Liver (tissue), 9 donors: ENCODE measurements around the gene BRF1. TPM values are rescaled to one million over a fixed set of nuclear protein-coding genes. Genes with fewer than 3 reads are reported as not detected.

ENCODE experiments used
- DNase-seq: peaks from one replicate; pipeline ENCODE4 v3.0.0-alpha.2; 2017; ENCODE audit warnings: low spot score
- H3K27ac ChIP-seq, 2 donors: one replicate each; pipeline ENCODE4 v1.7.0; 2013; ENCODE audit warnings: inconsistent platforms in 2 of 2, low read length in 2 of 2, control low read depth in 1 of 2, low read depth in 1 of 2, mild to moderate bottlenecking in 1 of 2
- H3K27me3 ChIP-seq, 4 donors: one replicate each; pipeline versions ENCODE4 v1.6.1 to v1.7.0; 2013; ENCODE audit warnings: low read length in 3 of 4, inconsistent platforms in 1 of 4, mild to moderate bottlenecking in 1 of 4, moderate library complexity in 1 of 4; ENCODE audit not compliant: control insufficient read depth in 4 of 4, insufficient read depth in 4 of 4
- H3K36me3 ChIP-seq, 4 donors: one replicate each; pipeline versions ENCODE4 v1.6.1 to v1.7.0; 2013; ENCODE audit warnings: low read length in 3 of 4, mild to moderate bottlenecking in 3 of 4, low read depth in 1 of 4, moderate library complexity in 1 of 4; ENCODE audit not compliant: control insufficient read depth in 4 of 4, insufficient read depth in 3 of 4
- H3K4me1 ChIP-seq, 4 donors: one replicate each; pipeline versions ENCODE4 v1.6.1 to v1.7.0; 2013; ENCODE audit warnings: low read length in 3 of 4, mild to moderate bottlenecking in 3 of 4, moderate library complexity in 1 of 4; ENCODE audit not compliant: control insufficient read depth in 4 of 4, insufficient read depth in 4 of 4
- H3K4me3 ChIP-seq, 3 donors: one replicate each; pipeline versions ENCODE4 v1.6.1 to v1.7.0; 2013; ENCODE audit warnings: low read length in 3 of 3, control low read depth in 1 of 3, low read depth in 1 of 3, mild to moderate bottlenecking in 1 of 3
- H3K9ac ChIP-seq, 2 donors: one replicate each; pipeline ENCODE4 v1.7.0; 2013; ENCODE audit warnings: low read length in 2 of 2, mild to moderate bottlenecking in 2 of 2, moderate library complexity in 2 of 2, control low read depth in 1 of 2, low read depth in 1 of 2
- H3K9me3 ChIP-seq, 4 donors: one replicate each; pipeline versions ENCODE4 v1.6.1 to v1.7.0; 2013; ENCODE audit warnings: low read length in 3 of 4; ENCODE audit not compliant: control insufficient read depth in 4 of 4
- FOXA2 ChIP-seq: IDR thresholded peaks from 2 replicates; pipeline ENCODE4 v1.6.1; 2016; ENCODE audit warnings: antibody characterized with exemption
- GABPA ChIP-seq, 2 donors: IDR thresholded peaks in 1 of 2; conservative IDR thresholded peaks in 1 of 2; 2 replicates each; pipeline ENCODE4 v1.6.1; 2016; ENCODE audit warnings: antibody characterized with exemption in 2 of 2, mild to moderate bottlenecking in 1 of 2, moderate library complexity in 1 of 2
- HNF4G ChIP-seq: IDR thresholded peaks from 2 replicates; pipeline ENCODE4 v1.6.1; 2016; ENCODE audit warnings: antibody characterized with exemption
- NR2F2 ChIP-seq: IDR thresholded peaks from 2 replicates; pipeline ENCODE4 v1.6.1; 2016; ENCODE audit warnings: antibody characterized with exemption
- RAD21 ChIP-seq, 2 donors: IDR thresholded peaks; 2 replicates each; pipeline ENCODE4 v1.6.1; 2016; ENCODE audit warnings: antibody characterized with exemption in 2 of 2, mild to moderate bottlenecking in 2 of 2
- REST ChIP-seq: IDR thresholded peaks from 2 replicates; pipeline ENCODE4 v1.6.1; 2016; ENCODE audit warnings: antibody characterized with exemption, mild to moderate bottlenecking
- ZBTB33 ChIP-seq: IDR thresholded peaks from 2 replicates; pipeline ENCODE4 v1.6.1; 2016; ENCODE audit warnings: antibody characterized with exemption
- WGBS: extraction: QIAGEN DNeasy Blood & Tissue Kit; methylation state at CpG from one replicate; pipeline ENCODE4 v1.1.7; 2013; 5-methylcytosine and 5-hydroxymethylcytosine counted together
- polyA plus RNA-seq, 2 donors: library from polyadenylated mRNA; stranded (reverse) in 1 of 2; unstranded in 1 of 2; fragments of 200-250 nt in 1 of 2; fragments of >200 nt in 1 of 2; fragmentation: Nextera tagmentation in 1 of 2; extraction: Ambion mirVana in 1 of 2; gene quantifications; one replicate each; pipeline versions ENCODE4 v1.2.1 to v1.2.3, GENCODE V29; 2013 to 2015
- total RNA-seq, 2 donors: library from RNA; depleted of rRNA; stranded (reverse); fragments of >200 nt; gene quantifications; one replicate each; pipeline ENCODE4 v1.2.3, GENCODE V29; 2014
- donor health status: healthy.
- donor health status: healthy.
- donor health status: healthy.
- donor health status: healthy.
- donor health status: healthy.

The BRF1 gene
- total and polyA plus RNA-seq, 4 donors, result 4.6 to 24.1 (median 10.6) TPM

- TF ChIP-seq REST (no peak), RAD21 (IDR thresholded peaks at IDR 0.05) (no peak), GABPA (IDR thresholded peaks at IDR 0.05 in 1 of 2, conservative IDR thresholded peaks at IDR 0.05 in 1 of 2) (no peak), FOXA2 (no peak), HNF4G (no peak), ZBTB33 (no peak)
- no peak overlapping the region for H3K9ac ChIP-seq
- H3K4me1 ChIP-seq, result peaks cover 4 to 30% (median 14%) of the 10 kb centered on the region in 4 donors
- H3K27me3 ChIP-seq, result no peaks in the 10 kb centered on the region
- H3K36me3 ChIP-seq, result no peaks in the 10 kb centered on the region
- no peak for DNase-seq
- WGBS, result 71% methylated on average over 11 of the region's 11 CpGs
- no peak overlapping the region for H3K4me3 ChIP-seq
- H3K9me3 ChIP-seq, result no peaks in the 10 kb centered on the region
- no peak overlapping the region for H3K27ac ChIP-seq
Observed at GRCh38 chr14:105177082-105177481, 123.7 kb downstream of the BRF1 start.

- H3K27me3 ChIP-seq, result no peaks in the 10 kb centered on the region
- DNase-seq, result no peak
- no peak overlapping the region for H3K4me3 ChIP-seq
- H3K27ac ChIP-seq, result no peak overlapping the region
- no peak overlapping the region for H3K9ac ChIP-seq
- no peak for TF ChIP-seq FOXA2
- H3K9me3 ChIP-seq, result no peaks in the 10 kb centered on the region
- no peaks in the 10 kb centered on the region for H3K36me3 ChIP-seq
- peaks cover 2 to 24% (median 10%) of the 10 kb centered on the region in 4 donors for H3K4me1 ChIP-seq
- 90% methylated on average over 15 of the region's 15 CpGs for WGBS
Observed at GRCh38 chr14:105176513-105176912, 124.3 kb downstream of the BRF1 start.

- no peak overlapping the region for H3K9ac ChIP-seq
- DNase-seq, result no peak
- peaks cover 0 to 3% (median 0%) of the 10 kb centered on the region in 4 donors for H3K27me3 ChIP-seq
- no peaks in the 10 kb centered on the region for H3K36me3 ChIP-seq
- H3K4me3 ChIP-seq, result no peak overlapping the region
- H3K4me1 ChIP-seq, result peaks cover 0 to 13% (median 6%) of the 10 kb centered on the region in 4 donors
- no peaks in the 10 kb centered on the region for H3K9me3 ChIP-seq
- WGBS, result 79% methylated on average over 32 of the region's 32 CpGs
- TF ChIP-seq NR2F2 (peak; percentile 79), HNF4G (no peak)
- no peak overlapping the region for H3K27ac ChIP-seq
Observed at GRCh38 chr14:105173901-105174894, 126.6 kb downstream of the BRF1 start.
